Measurements from ENCODE around the gene NPR3. TPM values are rescaled to one million over a fixed set of nuclear protein-coding genes. Genes with fewer than 3 reads are reported as not detected.

The NPR3 gene
- total RNA-seq, 1 experiment from 2014 or later, result not detected

DNA sequence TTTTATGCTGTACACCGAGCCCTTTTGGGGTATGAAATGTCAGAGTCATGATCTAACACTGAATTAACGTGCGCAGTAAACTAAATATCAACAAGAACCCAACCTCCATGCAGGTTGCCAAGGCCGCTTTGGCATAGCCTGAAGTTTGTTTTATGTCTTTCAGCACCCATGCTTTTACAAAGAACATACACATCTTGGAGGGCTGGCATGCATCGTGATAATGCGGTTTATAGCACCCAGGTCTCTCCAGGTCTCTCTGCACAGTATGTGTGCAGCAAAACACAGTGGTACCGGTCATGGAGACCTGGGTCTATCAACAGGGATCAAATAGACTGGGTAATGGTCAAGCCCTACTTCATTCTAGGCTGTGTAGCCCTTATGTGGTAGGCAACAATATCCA lies 11.8 kb downstream of the NPR3 start:
- H3K79me1 ChIP-seq (ENCODE audit: insufficient read depth, low read depth, low read length, poor library complexity, severe bottlenecking), result no peaks in the 10 kb centered on the region
- H4K5ac ChIP-seq (ENCODE audit: insufficient read length, low read depth, low read length), result no peak overlapping the region
- no peak overlapping the region for H3K4ac ChIP-seq (ENCODE audit: low read depth, low read length)
- Mint-ChIP-seq H3K9me3 (peaks cover 4 to 9% of the 10 kb centered on the region in 2 experiments; a peak in 4 of 5 replicates), H3K4me1 (no peaks in the 10 kb centered on the region), H3K27me3 (ENCODE audit: low read depth) (peaks cover 33% of the 10 kb centered on the region), H3K27ac (no peak overlapping the region), H3K36me3 (ENCODE audit: insufficient read depth in 1 of 3, low read depth in 3 of 3) (no peaks in the 10 kb centered on the region; a peak in 2 of 7 replicates), H3K4me3 (no peak overlapping the region)
- H3K27ac ChIP-seq (ENCODE audit: insufficient read length, low read depth, low read length), result no peak overlapping the region
- H3K4me1 ChIP-seq (ENCODE audit: insufficient read depth, low read length), result no peaks in the 10 kb centered on the region
- no peak overlapping the region for H3K14ac ChIP-seq (ENCODE audit: insufficient read depth, low read length)
- no peak overlapping the region for H2BK12ac ChIP-seq (ENCODE audit: insufficient read length, low read depth, low read length)
- no peak overlapping the region for H2AK5ac ChIP-seq (ENCODE audit: insufficient read length, low read length)
- DNase-seq, result no peak
- no peak overlapping the region for H4K8ac ChIP-seq (replicated peaks; ENCODE audit: insufficient read length, low read depth, low read length)
- WGBS (ENCODE audit: extremely low coverage, insufficient read length, low lambda C conversion rate), result no CpG with 5 or more reads among the region's 7 CpGs
- no peak overlapping the region for H3T11ph ChIP-seq (ENCODE audit: low read length)
- H4K91ac ChIP-seq (ENCODE audit: insufficient read length, low read depth, low read length), result no peak overlapping the region
- H3K23ac ChIP-seq (ENCODE audit: insufficient read length, low read depth, low read length), result no peak overlapping the region
- no peak overlapping the region for H3K9ac ChIP-seq (ENCODE audit: extremely low read depth, insufficient read length, low read length)
- no peaks in the 10 kb centered on the region for H3K9me3 ChIP-seq (ENCODE audit: control insufficient read depth, low read depth, low read length)
- H3K79me2 ChIP-seq (ENCODE audit: insufficient read depth, low read length), result no peaks in the 10 kb centered on the region
- no peak overlapping the region for H2BK120ac ChIP-seq (ENCODE audit: low read depth, low read length, poor library complexity, severe bottlenecking)
- no peaks in the 10 kb centered on the region for H3K23me2 ChIP-seq (ENCODE audit: insufficient read length, low read depth, low read length, poor library complexity, severe bottlenecking)
- H2BK20ac ChIP-seq (ENCODE audit: low read depth, low read length, poor library complexity, severe bottlenecking), result no peak overlapping the region
- no peak overlapping the region for H2AFZ ChIP-seq (ENCODE audit: low read length)
- no peak overlapping the region for H3K4me2 ChIP-seq (ENCODE audit: insufficient read depth, insufficient read length, low read length)
- no peaks in the 10 kb centered on the region for H4K20me1 ChIP-seq (ENCODE audit: control insufficient read depth, insufficient read depth, insufficient read length)
- TF ChIP-seq, protein P1, sequence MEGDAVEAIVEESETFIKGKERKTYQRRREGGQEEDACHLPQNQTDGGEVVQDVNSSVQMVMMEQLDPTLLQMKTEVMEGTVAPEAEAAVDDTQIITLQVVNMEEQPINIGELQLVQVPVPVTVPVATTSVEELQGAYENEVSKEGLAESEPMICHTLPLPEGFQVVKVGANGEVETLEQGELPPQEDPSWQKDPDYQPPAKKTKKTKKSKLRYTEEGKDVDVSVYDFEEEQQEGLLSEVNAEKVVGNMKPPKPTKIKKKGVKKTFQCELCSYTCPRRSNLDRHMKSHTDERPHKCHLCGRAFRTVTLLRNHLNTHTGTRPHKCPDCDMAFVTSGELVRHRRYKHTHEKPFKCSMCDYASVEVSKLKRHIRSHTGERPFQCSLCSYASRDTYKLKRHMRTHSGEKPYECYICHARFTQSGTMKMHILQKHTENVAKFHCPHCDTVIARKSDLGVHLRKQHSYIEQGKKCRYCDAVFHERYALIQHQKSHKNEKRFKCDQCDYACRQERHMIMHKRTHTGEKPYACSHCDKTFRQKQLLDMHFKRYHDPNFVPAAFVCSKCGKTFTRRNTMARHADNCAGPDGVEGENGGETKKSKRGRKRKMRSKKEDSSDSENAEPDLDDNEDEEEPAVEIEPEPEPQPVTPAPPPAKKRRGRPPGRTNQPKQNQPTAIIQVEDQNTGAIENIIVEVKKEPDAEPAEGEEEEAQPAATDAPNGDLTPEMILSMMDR (conservative IDR thresholded peaks at IDR 0.05), result no peak
- no peak overlapping the region for H3K56ac ChIP-seq (ENCODE audit: insufficient read length, low read depth, low read length)
- no peaks in the 10 kb centered on the region for H3K27me3 ChIP-seq (ENCODE audit: insufficient read depth, low read length)
- no peak overlapping the region for H3K18ac ChIP-seq (ENCODE audit: insufficient read length, low read depth, low read length)
- H2BK5ac ChIP-seq (ENCODE audit: insufficient read length, low read length), result no peak overlapping the region
- no peak overlapping the region for H2BK15ac ChIP-seq (ENCODE audit: low read depth, low read length)

Measured in H9 (cell line).